ENCODE results near the gene QRFP.

DNA sequence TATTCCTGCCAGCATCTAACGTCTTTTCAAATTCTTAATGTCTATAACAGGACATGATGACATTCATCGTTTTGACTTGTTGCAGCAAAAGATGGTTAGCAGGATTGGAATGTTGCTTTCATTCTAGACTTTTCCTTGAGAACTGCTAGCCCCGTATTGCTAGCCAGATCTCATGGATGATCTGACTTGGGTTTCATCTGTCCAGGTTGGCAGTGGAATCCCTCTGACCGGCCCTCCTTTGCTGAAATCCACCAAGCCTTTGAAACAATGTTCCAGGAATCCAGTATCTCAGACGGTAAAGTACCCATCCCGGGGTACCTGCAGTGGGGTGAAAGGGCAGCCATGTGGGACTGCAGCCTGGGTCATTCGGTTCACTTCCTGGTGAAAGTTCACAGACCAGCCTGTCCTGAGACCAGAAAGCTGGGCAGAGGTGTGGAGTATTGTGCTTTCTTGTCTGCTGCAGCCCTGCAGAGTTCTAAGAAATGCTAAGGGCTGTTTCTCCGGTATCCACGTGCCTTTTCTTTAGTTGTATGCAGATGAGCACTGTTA, 16.7 kb downstream of the QRFP start:
- TF ChIP-seq, protein P1, sequence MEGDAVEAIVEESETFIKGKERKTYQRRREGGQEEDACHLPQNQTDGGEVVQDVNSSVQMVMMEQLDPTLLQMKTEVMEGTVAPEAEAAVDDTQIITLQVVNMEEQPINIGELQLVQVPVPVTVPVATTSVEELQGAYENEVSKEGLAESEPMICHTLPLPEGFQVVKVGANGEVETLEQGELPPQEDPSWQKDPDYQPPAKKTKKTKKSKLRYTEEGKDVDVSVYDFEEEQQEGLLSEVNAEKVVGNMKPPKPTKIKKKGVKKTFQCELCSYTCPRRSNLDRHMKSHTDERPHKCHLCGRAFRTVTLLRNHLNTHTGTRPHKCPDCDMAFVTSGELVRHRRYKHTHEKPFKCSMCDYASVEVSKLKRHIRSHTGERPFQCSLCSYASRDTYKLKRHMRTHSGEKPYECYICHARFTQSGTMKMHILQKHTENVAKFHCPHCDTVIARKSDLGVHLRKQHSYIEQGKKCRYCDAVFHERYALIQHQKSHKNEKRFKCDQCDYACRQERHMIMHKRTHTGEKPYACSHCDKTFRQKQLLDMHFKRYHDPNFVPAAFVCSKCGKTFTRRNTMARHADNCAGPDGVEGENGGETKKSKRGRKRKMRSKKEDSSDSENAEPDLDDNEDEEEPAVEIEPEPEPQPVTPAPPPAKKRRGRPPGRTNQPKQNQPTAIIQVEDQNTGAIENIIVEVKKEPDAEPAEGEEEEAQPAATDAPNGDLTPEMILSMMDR (IDR thresholded peaks at IDR 0.05): no peak
- no peak for TF ChIP-seq POLR2A (IDR thresholded peaks at IDR 0.05)
- TF ChIP-seq EP300 (IDR thresholded peaks at IDR 0.05): no peak

Measured in ovary (tissue), 3 donors.